GM23338 (cell line): ENCODE results near the gene LRRC3C. TPM values are rescaled to one million over a fixed set of nuclear protein-coding genes. Genes with fewer than 3 reads are reported as not detected.

Experiments used
- ATAC-seq: fragments of 200-7000 bp; cut with Tn5 transposase; 3 replicates; pipeline ENCODE4 v1.9.1; 2020
- DNase-seq: peaks from one replicate; pipeline ENCODE4 v3.0.0-alpha.2; 2015; ENCODE audit warnings: low spot score
- H2AFZ ChIP-seq: fragments of 200-600 bp; sonication (generic); 2 replicates; pipeline ENCODE4 v1.8.0; 2016; ENCODE audit warnings: antibody characterized with exemption, mild to moderate bottlenecking, moderate library complexity
- H3F3A ChIP-seq: fragments of 200-600 bp; sonication (generic); replicated peaks from 2 replicates; pipeline ENCODE4 v1.8.0; 2017; ENCODE audit warnings: antibody characterized with exemption, mixed run types, low read depth
- H3K27ac ChIP-seq: fragments of 200-600 bp; sonication (generic); 2 replicates; pipeline ENCODE4 v1.6.1; 2016; ENCODE audit warnings: low read depth
- H3K27me3 ChIP-seq: fragments of 200-600 bp; sonication (generic); 2 replicates; pipeline ENCODE4 v1.8.0; 2016; ENCODE audit warnings: mild to moderate bottlenecking, mixed run types, moderate library complexity; ENCODE audit not compliant: insufficient read depth
- H3K36me3 ChIP-seq: fragments of 200-600 bp; sonication (generic); 2 replicates; pipeline ENCODE4 v1.8.0; 2016; ENCODE audit warnings: mild to moderate bottlenecking; ENCODE audit not compliant: insufficient read depth
- H3K4me1 ChIP-seq: fragments of 200-600 bp; sonication (generic); 2 replicates; pipeline ENCODE4 v1.8.0; 2016; ENCODE audit warnings: mild to moderate bottlenecking, moderate library complexity; ENCODE audit not compliant: insufficient read depth
- H3K4me2 ChIP-seq: fragments of 200-600 bp; sonication (generic); 2 replicates; pipeline ENCODE4 v1.7.1; 2017; ENCODE audit warnings: mixed run types
- H3K4me3 ChIP-seq: fragments of 200-600 bp; sonication (generic); 2 replicates; pipeline ENCODE4 v1.6.1; 2016; ENCODE audit warnings: mixed run types
- H3K79me2 ChIP-seq: fragments of 200-600 bp; sonication (generic); replicated peaks from 2 replicates; pipeline ENCODE4 v1.8.0; 2017; ENCODE audit warnings: mild to moderate bottlenecking; ENCODE audit not compliant: insufficient read depth
- H3K9me2 ChIP-seq: fragments of 200-600 bp; sonication (generic); 2 replicates; pipeline ENCODE4 v1.8.0; 2017; ENCODE audit not compliant: insufficient read depth
- H4K20me1 ChIP-seq: fragments of 200-600 bp; sonication (generic); replicated peaks from 2 replicates; pipeline ENCODE4 v1.8.0; 2017; ENCODE audit warnings: mild to moderate bottlenecking; ENCODE audit not compliant: insufficient read depth
- H3K27ac Mint-ChIP-seq: 2 replicates; pipeline ENCODE4 v1.8.0; 2020; ENCODE audit warnings: inconsistent platforms, mild to moderate bottlenecking, moderate library complexity, mixed read lengths
- H3K27me3 Mint-ChIP-seq: 3 replicates; pipeline ENCODE4 v1.8.0; 2022; ENCODE audit warnings: low read depth, mild to moderate bottlenecking, moderate library complexity, mixed read lengths, inconsistent platforms; ENCODE audit not compliant: insufficient read depth, poor library complexity
- H3K36me3 Mint-ChIP-seq: 3 replicates; pipeline ENCODE4 v1.8.0; 2021; ENCODE audit warnings: low read depth, mild to moderate bottlenecking, inconsistent platforms, moderate library complexity, mixed read lengths
- H3K4me1 Mint-ChIP-seq: 3 replicates; pipeline ENCODE4 v1.8.0; 2020; ENCODE audit warnings: mild to moderate bottlenecking, inconsistent platforms, mixed read lengths
- H3K4me3 Mint-ChIP-seq: 3 replicates; pipeline ENCODE4 v1.8.0; 2021; ENCODE audit warnings: moderate library complexity, mild to moderate bottlenecking, inconsistent platforms, mixed read lengths
- H3K9me3 Mint-ChIP-seq: 3 replicates; pipeline ENCODE4 v1.8.0; 2020; ENCODE audit warnings: moderate library complexity, mild to moderate bottlenecking, inconsistent platforms, mixed read lengths
- CREB1 ChIP-seq: fragments of 250-450 bp; sonication (Bioruptor Pico); IDR thresholded peaks from 2 replicates; pipeline ENCODE4 v1.5.0; 2020; ENCODE audit warnings: low read depth, mild to moderate bottlenecking, moderate library complexity
- EZH2 ChIP-seq: fragments of 200-600 bp; sonication (generic); IDR thresholded peaks from one replicate; pipeline ENCODE4 v1.8.0; 2017; ENCODE audit warnings: antibody characterized with exemption, mild to moderate bottlenecking, low read depth; ENCODE audit not compliant: unreplicated experiment
- EZH2phosphoT487 ChIP-seq: fragments of 200-600 bp; sonication (generic); IDR thresholded peaks from one replicate; pipeline ENCODE4 v1.8.1; 2018; ENCODE audit warnings: antibody characterized with exemption; ENCODE audit not compliant: unreplicated experiment
- JUNB ChIP-seq: IDR thresholded peaks from one replicate; pipeline ENCODE4 v1.6.1; 2016; ENCODE audit warnings: antibody characterized with exemption; ENCODE audit not compliant: unreplicated experiment
- NANOG ChIP-seq: IDR thresholded peaks from 2 replicates; pipeline ENCODE4 v1.6.1; 2016; ENCODE audit warnings: antibody characterized with exemption, borderline replicate concordance
- POLR2AphosphoS5 ChIP-seq: IDR thresholded peaks from 2 replicates; pipeline ENCODE4 v1.6.1; 2016; ENCODE audit warnings: antibody characterized with exemption, low read depth
- STAT1 ChIP-seq: IDR thresholded peaks from one replicate; pipeline ENCODE4 v1.6.1; 2016; ENCODE audit warnings: antibody characterized with exemption; ENCODE audit not compliant: unreplicated experiment
- ZNF114 ChIP-seq: fragments of 250-450 bp; sonication (Bioruptor Pico); IDR thresholded peaks from 2 replicates; pipeline ENCODE4 v1.5.0; 2020; ENCODE audit warnings: mild to moderate bottlenecking, moderate library complexity
- ZNF331 ChIP-seq: fragments of 250-450 bp; sonication (Bioruptor Pico); IDR thresholded peaks from 2 replicates; pipeline ENCODE4 v1.5.0; 2020; ENCODE audit warnings: low read depth, mild to moderate bottlenecking, moderate library complexity
- polyA plus RNA-seq: library from polyadenylated mRNA; unstranded; fragments of >200 nt; fragmentation: Nextera tagmentation; extraction: Ambion mirVana; gene quantifications from 2 replicates; pipeline ENCODE4 v1.2.1, GENCODE V29; 2016
- total RNA-seq: library from RNA; depleted of rRNA; stranded (reverse); fragments of >200 nt; shearing (Covaris generic); gene quantifications from 2 replicates; pipeline ENCODE4 v1.2.3, GENCODE V29; 2014
- TF ChIP-seq, protein P1 (sequence below), 2 experiments: fragments of 200-600 bp in 1 of 2; sonication (generic) in 1 of 2; conservative IDR thresholded peaks; 2 replicates each; pipeline versions ENCODE4 v1.5.1 to v1.6.1; 2016 to 2017; ENCODE audit warnings: antibody characterized with exemption in 2 of 2, low read depth in 2 of 2, mild to moderate bottlenecking in 2 of 2, moderate library complexity in 1 of 2
- TF ChIP-seq, protein P2 (sequence below): IDR thresholded peaks from one replicate; pipeline ENCODE4 v1.6.1; 2018; ENCODE audit warnings: antibody characterized with exemption; ENCODE audit not compliant: unreplicated experiment

The LRRC3C gene
- total and polyA plus RNA-seq, 2 experiments from 2014 or later: 0.24 TPM; not detected in 1

DNA sequence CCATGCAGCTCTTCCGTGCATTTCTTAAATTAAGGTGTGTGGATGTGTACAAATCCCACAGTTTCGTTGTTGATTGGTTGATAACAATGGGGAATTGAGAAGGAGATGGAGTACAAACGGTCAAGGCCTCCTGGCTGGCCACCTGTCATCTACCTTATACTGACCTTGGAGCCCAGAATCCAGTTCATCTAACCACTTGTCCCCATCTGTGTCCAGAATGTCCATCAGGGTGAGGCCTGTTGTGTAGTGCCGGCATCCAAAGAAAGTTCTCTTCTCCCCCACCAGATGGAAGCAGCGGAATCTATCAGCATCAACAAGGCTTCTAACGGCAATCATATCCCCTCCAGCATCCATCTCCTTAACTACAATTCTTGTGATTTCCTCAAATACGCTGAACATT lies 10.6 kb upstream of the LRRC3C start:
- H3K27me3 Mint-ChIP-seq: peaks cover 10% of the 10 kb centered on the region
- Histone ChIP-seq H3K4me2 (no peak overlapping the region), H3K4me3 (no peak overlapping the region), H3K4me1 (no peaks in the 10 kb centered on the region), H3K79me2 (no peaks in the 10 kb centered on the region), H2AFZ (no peak overlapping the region), H3K27ac (no peak overlapping the region), H3F3A (no peaks in the 10 kb centered on the region), H3K36me3 (no peaks in the 10 kb centered on the region; the same call in none of the 2 replicates), H4K20me1 (no peaks in the 10 kb centered on the region), H3K9me2 (no peaks in the 10 kb centered on the region), H3K27me3 (no peaks in the 10 kb centered on the region)
- TF ChIP-seq, protein P1, sequence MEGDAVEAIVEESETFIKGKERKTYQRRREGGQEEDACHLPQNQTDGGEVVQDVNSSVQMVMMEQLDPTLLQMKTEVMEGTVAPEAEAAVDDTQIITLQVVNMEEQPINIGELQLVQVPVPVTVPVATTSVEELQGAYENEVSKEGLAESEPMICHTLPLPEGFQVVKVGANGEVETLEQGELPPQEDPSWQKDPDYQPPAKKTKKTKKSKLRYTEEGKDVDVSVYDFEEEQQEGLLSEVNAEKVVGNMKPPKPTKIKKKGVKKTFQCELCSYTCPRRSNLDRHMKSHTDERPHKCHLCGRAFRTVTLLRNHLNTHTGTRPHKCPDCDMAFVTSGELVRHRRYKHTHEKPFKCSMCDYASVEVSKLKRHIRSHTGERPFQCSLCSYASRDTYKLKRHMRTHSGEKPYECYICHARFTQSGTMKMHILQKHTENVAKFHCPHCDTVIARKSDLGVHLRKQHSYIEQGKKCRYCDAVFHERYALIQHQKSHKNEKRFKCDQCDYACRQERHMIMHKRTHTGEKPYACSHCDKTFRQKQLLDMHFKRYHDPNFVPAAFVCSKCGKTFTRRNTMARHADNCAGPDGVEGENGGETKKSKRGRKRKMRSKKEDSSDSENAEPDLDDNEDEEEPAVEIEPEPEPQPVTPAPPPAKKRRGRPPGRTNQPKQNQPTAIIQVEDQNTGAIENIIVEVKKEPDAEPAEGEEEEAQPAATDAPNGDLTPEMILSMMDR (conservative IDR thresholded peaks at IDR 0.05; ENCODE audit: low read depth in 2 of 2): peak; percentile 39 to 52
- no peak for TF ChIP-seq ZNF331 (CRISPR knock-in tag)
- TF ChIP-seq, protein P2, sequence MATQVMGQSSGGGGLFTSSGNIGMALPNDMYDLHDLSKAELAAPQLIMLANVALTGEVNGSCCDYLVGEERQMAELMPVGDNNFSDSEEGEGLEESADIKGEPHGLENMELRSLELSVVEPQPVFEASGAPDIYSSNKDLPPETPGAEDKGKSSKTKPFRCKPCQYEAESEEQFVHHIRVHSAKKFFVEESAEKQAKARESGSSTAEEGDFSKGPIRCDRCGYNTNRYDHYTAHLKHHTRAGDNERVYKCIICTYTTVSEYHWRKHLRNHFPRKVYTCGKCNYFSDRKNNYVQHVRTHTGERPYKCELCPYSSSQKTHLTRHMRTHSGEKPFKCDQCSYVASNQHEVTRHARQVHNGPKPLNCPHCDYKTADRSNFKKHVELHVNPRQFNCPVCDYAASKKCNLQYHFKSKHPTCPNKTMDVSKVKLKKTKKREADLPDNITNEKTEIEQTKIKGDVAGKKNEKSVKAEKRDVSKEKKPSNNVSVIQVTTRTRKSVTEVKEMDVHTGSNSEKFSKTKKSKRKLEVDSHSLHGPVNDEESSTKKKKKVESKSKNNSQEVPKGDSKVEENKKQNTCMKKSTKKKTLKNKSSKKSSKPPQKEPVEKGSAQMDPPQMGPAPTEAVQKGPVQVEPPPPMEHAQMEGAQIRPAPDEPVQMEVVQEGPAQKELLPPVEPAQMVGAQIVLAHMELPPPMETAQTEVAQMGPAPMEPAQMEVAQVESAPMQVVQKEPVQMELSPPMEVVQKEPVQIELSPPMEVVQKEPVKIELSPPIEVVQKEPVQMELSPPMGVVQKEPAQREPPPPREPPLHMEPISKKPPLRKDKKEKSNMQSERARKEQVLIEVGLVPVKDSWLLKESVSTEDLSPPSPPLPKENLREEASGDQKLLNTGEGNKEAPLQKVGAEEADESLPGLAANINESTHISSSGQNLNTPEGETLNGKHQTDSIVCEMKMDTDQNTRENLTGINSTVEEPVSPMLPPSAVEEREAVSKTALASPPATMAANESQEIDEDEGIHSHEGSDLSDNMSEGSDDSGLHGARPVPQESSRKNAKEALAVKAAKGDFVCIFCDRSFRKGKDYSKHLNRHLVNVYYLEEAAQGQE: no peak
- TF ChIP-seq JUNB: no peak
- ATAC-seq (peak; percentile 59), DNase-seq (peak; percentile 47)
- H3K27ac Mint-ChIP-seq: no peak overlapping the region
- peaks cover 16% of the 10 kb centered on the region for H3K36me3 Mint-ChIP-seq
- no peak overlapping the region for H3K4me3 Mint-ChIP-seq
- no peaks in the 10 kb centered on the region for H3K4me1 Mint-ChIP-seq
- H3K9me3 Mint-ChIP-seq: no peaks in the 10 kb centered on the region

DNA sequence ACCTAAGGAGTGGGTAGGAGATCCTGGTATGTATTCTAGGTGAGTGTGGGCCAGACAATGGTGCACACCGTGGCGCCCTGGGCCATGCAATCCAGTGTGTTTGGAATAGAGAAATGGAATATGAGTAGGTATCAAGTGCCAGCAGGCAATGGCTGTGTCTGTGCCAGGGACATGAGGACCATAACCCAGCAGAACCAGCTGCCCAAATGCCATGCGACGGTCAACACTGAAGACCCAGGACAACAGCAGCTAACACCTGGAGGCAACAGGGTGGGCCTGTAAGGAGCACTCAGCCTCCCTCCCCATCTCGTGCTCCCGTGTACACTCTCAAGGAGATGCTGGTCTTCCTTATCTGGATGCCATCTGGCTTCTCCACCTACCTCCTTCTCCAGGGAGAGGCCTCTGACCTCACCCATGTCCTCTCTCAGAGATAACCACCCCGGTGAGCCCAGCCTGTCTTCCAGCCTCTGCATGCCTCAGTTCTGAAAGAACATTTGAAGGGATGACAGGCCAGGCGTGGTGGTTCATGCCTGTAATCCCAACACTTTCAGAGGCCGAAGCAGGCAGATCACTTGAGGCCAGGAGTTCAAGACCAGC lies 8.3 kb upstream of the LRRC3C start:
- no peaks in the 10 kb centered on the region for H3F3A ChIP-seq
- DNase-seq (no peak), ATAC-seq (no peak)
- no peak overlapping the region for H3K4me2 ChIP-seq
- H3K27ac ChIP-seq: no peak overlapping the region
- H2AFZ ChIP-seq: no peak overlapping the region
- H3K36me3 Mint-ChIP-seq: peaks cover 32% of the 10 kb centered on the region
- H4K20me1 ChIP-seq: no peaks in the 10 kb centered on the region; the same call in 1 of the 2 replicates
- no peaks in the 10 kb centered on the region for H3K27me3 ChIP-seq
- H3K9me2 ChIP-seq: no peaks in the 10 kb centered on the region
- H3K36me3 ChIP-seq: peaks cover 5% of the 10 kb centered on the region
- H3K4me3 Mint-ChIP-seq: no peak overlapping the region
- peaks cover 2% of the 10 kb centered on the region for H3K4me1 Mint-ChIP-seq
- H3K4me3 ChIP-seq: no peak overlapping the region
- H3K9me3 Mint-ChIP-seq: no peaks in the 10 kb centered on the region
- H3K4me1 ChIP-seq: no peaks in the 10 kb centered on the region
- peaks cover 7% of the 10 kb centered on the region for H3K27me3 Mint-ChIP-seq
- H3K79me2 ChIP-seq: peaks cover 2% of the 10 kb centered on the region; the same call in 1 of the 2 replicates
- H3K27ac Mint-ChIP-seq: no peak overlapping the region
- TF ChIP-seq EZH2: no peak
- no peak for TF ChIP-seq POLR2AphosphoS5
- no peak for TF ChIP-seq CREB1 (CRISPR knock-in tag)
- TF ChIP-seq JUNB: no peak
- TF ChIP-seq STAT1: no peak
- TF ChIP-seq ZNF114 (CRISPR knock-in tag): no peak
- TF ChIP-seq, protein P2: no peak
- TF ChIP-seq NANOG: no peak
- TF ChIP-seq ZNF331 (CRISPR knock-in tag): no peak
- no peak for TF ChIP-seq EZH2phosphoT487
- TF ChIP-seq, protein P1 (conservative IDR thresholded peaks at IDR 0.05; ENCODE audit: low read depth in 2 of 2): no peak
